Ovary (tissue), 3 donors: ENCODE measurements around the gene B4GAT1.

Experiments used
- POLR2A ChIP-seq: fragments of 450-650 bp; IDR thresholded peaks from one replicate; pipeline ENCODE4 v1.6.1; 2017; ENCODE audit warnings: antibody characterized with exemption, mild to moderate bottlenecking, moderate library complexity
- TF ChIP-seq, protein P1 (sequence below), 3 donors: fragments of 450-650 bp in 2 of 3; fragments of 200-600 bp in 1 of 3; IDR thresholded peaks; one replicate each; pipeline versions ENCODE4 v1.5.1 to v1.8.0; 2016 to 2022; ENCODE audit warnings: antibody characterized with exemption in 3 of 3, mild to moderate bottlenecking in 1 of 3
- donor health status: DM: no; HTN: no; CAD: no.

DNA sequence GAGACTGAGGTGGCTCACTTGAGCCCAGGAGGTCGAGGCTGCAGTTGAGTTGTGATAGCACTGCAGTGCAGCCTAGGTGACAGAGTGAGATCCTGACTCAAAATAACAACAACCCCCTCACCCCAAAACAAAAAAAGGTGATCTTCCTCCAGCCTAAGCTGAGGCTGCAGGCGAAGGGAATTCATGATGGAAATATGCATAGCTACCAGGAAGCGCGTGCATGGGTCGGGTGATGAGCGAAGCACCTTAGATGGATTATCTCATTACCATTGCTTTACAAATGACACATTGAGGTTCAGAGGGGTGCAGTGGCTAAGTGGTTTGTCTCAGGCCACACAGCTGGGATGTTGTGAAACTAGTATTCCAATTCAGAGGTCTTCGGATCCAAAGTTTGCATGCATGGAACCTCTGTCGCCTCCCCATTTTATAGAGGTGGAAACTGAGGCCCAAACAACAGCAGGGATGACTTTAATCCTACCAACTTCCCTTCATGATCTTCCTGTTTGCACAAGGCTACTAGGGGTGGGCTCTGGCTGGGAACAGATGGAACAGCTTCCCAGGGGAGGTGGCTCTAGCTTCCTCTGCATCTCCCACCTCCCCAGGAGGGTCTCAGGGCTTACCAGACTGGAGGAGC is 19.5 kb upstream of the B4GAT1 start:
- TF ChIP-seq, protein P1, sequence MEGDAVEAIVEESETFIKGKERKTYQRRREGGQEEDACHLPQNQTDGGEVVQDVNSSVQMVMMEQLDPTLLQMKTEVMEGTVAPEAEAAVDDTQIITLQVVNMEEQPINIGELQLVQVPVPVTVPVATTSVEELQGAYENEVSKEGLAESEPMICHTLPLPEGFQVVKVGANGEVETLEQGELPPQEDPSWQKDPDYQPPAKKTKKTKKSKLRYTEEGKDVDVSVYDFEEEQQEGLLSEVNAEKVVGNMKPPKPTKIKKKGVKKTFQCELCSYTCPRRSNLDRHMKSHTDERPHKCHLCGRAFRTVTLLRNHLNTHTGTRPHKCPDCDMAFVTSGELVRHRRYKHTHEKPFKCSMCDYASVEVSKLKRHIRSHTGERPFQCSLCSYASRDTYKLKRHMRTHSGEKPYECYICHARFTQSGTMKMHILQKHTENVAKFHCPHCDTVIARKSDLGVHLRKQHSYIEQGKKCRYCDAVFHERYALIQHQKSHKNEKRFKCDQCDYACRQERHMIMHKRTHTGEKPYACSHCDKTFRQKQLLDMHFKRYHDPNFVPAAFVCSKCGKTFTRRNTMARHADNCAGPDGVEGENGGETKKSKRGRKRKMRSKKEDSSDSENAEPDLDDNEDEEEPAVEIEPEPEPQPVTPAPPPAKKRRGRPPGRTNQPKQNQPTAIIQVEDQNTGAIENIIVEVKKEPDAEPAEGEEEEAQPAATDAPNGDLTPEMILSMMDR (IDR thresholded peaks at IDR 0.05) = no peak
- no peak for TF ChIP-seq POLR2A
